RWPE2 (cell line): Measurements from ENCODE around the gene RTN4IP1.

ENCODE experiments used
- ATAC-seq: fragments of 200-7000 bp; cut with Tn5 transposase; 3 replicates; pipeline ENCODE4 v1.9.1; 2021; ENCODE audit warnings: low read depth
- DNase-seq: peaks from one replicate; pipeline ENCODE4 v3.0.0-alpha.2; 2020; ENCODE audit warnings: low spot score
- H3K27ac ChIP-seq: fragments of 450-650 bp; 2 replicates; pipeline ENCODE4 v1.5.1; 2017; ENCODE audit warnings: mild to moderate bottlenecking; ENCODE audit not compliant: poor library complexity, severe bottlenecking
- H3K27me3 ChIP-seq: fragments of 250-450 bp; sonication (Bioruptor Pico); 2 replicates; pipeline ENCODE4 v1.5.1; 2021; ENCODE audit warnings: mild to moderate bottlenecking, moderate library complexity; ENCODE audit not compliant: insufficient read depth, poor library complexity, severe bottlenecking
- H3K36me3 ChIP-seq: fragments of 250-450 bp; sonication (Bioruptor Pico); 2 replicates; pipeline ENCODE4 v1.5.1; 2020; ENCODE audit warnings: low read depth, mild to moderate bottlenecking, moderate library complexity
- H3K4me1 ChIP-seq: fragments of 250-450 bp; sonication (Bioruptor Pico); 2 replicates; pipeline ENCODE4 v1.5.1; 2021; ENCODE audit warnings: mild to moderate bottlenecking, moderate library complexity; ENCODE audit not compliant: insufficient read depth, poor library complexity, severe bottlenecking
- H3K4me3 ChIP-seq: fragments of 250-450 bp; sonication (Bioruptor Pico); 2 replicates; pipeline ENCODE4 v1.5.1; 2021; ENCODE audit warnings: mild to moderate bottlenecking, moderate library complexity; ENCODE audit not compliant: severe bottlenecking
- H3K9me3 ChIP-seq: fragments of 250-450 bp; sonication (Bioruptor Pico); 2 replicates; pipeline ENCODE4 v1.5.1; 2021; ENCODE audit warnings: mild to moderate bottlenecking, moderate library complexity; ENCODE audit not compliant: severe bottlenecking
- TF ChIP-seq, protein P1 (sequence below): fragments of 450-650 bp; IDR thresholded peaks from one replicate; pipeline ENCODE4 v1.5.1; 2017; ENCODE audit warnings: mild to moderate bottlenecking, moderate library complexity; ENCODE audit not compliant: poor library complexity, severe bottlenecking

The RTN4IP1 gene

DNA sequence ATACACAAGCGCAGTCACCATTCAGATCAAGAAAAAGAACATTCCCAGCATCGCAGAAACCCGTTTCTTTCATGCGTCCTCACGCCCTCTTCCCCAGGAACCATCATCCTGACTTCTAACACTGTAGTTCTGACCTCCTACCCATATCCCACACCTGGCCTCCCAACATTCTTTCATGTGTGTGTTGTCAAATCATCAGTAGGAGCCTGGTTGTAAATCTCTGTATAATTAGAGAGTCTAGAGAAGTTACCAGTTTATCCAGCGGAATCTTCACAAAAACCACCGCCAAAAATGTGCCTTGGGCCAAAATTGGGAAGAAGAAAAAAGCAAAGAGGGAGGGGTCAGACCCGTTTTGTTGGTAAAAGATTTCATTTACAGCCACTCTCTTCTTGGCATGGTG, 91.6 kb downstream of the RTN4IP1 start:
- no peak for DNase-seq
- Histone ChIP-seq H3K27me3 (no peaks in the 10 kb centered on the region), H3K36me3 (peaks cover 92% of the 10 kb centered on the region), H3K4me3 (no peak overlapping the region), H3K27ac (no peak overlapping the region), H3K4me1 (peaks cover 36% of the 10 kb centered on the region), H3K9me3 (no peaks in the 10 kb centered on the region)
- TF ChIP-seq, protein P1, sequence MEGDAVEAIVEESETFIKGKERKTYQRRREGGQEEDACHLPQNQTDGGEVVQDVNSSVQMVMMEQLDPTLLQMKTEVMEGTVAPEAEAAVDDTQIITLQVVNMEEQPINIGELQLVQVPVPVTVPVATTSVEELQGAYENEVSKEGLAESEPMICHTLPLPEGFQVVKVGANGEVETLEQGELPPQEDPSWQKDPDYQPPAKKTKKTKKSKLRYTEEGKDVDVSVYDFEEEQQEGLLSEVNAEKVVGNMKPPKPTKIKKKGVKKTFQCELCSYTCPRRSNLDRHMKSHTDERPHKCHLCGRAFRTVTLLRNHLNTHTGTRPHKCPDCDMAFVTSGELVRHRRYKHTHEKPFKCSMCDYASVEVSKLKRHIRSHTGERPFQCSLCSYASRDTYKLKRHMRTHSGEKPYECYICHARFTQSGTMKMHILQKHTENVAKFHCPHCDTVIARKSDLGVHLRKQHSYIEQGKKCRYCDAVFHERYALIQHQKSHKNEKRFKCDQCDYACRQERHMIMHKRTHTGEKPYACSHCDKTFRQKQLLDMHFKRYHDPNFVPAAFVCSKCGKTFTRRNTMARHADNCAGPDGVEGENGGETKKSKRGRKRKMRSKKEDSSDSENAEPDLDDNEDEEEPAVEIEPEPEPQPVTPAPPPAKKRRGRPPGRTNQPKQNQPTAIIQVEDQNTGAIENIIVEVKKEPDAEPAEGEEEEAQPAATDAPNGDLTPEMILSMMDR, result no peak
- no peak for ATAC-seq

DNA sequence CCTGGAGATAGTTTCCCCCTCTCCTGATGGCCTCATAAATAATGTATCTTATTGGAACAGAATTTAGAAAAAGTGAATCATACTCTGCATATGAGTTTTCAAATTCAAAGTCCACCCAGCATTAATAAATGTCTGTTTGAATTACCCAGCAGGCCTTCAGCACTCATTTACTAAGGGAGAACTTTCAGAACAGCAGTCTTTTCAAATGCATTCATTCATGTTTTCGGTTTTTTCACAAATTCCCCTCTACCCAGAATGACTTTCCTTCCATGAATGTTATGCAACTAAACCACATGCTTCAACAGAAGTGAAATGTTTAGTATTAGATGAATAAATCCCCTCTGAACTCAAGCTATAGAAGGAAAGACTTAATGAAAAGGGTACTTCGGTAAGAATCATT, 92.4 kb downstream of the RTN4IP1 start:
- H3K36me3 ChIP-seq, result peaks cover 95% of the 10 kb centered on the region
- peaks cover 40% of the 10 kb centered on the region for H3K4me1 ChIP-seq
- no peak for ATAC-seq
- no peak for DNase-seq
- TF ChIP-seq, protein P1, result no peak
- H3K27me3 ChIP-seq, result no peaks in the 10 kb centered on the region
- H3K27ac ChIP-seq, result no peak overlapping the region
- no peak overlapping the region for H3K4me3 ChIP-seq
- no peaks in the 10 kb centered on the region for H3K9me3 ChIP-seq

- no peak for DNase-seq
- TF ChIP-seq, protein P1, result no peak
- no peaks in the 10 kb centered on the region for H3K9me3 ChIP-seq
- no peak overlapping the region for H3K27ac ChIP-seq
- H3K36me3 ChIP-seq, result peaks cover 95% of the 10 kb centered on the region
- H3K27me3 ChIP-seq, result no peaks in the 10 kb centered on the region
- no peak overlapping the region for H3K4me3 ChIP-seq
- no peak for ATAC-seq
- peaks cover 40% of the 10 kb centered on the region for H3K4me1 ChIP-seq
Measured at GRCh38 chr6:106536357-106536756, 92.9 kb downstream of the RTN4IP1 start.

GRCh38 chr6:106535012-106535411, 94.3 kb downstream of the RTN4IP1 start:
- Histone ChIP-seq H3K4me3 (no peak overlapping the region), H3K36me3 (peaks cover 96% of the 10 kb centered on the region), H3K4me1 (peaks cover 42% of the 10 kb centered on the region), H3K9me3 (no peaks in the 10 kb centered on the region), H3K27ac (peak overlapping the region; percentile 99), H3K27me3 (no peaks in the 10 kb centered on the region)
- no peak for DNase-seq
- ATAC-seq, result no peak
- TF ChIP-seq, protein P1, result no peak

DNA sequence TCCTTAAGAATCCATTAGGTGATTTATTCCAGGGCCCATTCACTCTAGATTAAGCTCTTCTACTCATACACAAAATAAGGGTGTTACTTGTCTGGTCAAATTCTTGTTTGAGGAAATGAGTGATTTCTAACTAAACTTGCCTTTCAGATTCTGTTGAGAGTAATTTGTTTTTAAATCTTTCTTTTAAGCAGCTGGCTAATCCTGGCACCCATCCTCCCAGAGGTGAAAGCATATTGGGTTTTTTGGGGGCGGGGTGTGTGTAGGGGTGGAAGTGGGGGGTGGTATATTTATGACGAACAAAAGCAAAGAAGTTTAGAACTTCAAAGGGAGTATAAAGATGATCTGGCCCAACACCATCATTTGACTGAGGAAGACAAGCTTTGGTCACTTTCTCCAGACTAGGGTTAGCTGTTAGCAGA, 94.7 kb downstream of the RTN4IP1 start:
- TF ChIP-seq, protein P1, result no peak
- ATAC-seq (peak; percentile 35; the same call in 1 of the 3 replicates), DNase-seq (no peak)
- H3K27ac ChIP-seq, result peak overlapping the region; percentile 99
- peaks cover 45% of the 10 kb centered on the region for H3K4me1 ChIP-seq
- H3K9me3 ChIP-seq, result no peaks in the 10 kb centered on the region
- H3K27me3 ChIP-seq, result no peaks in the 10 kb centered on the region
- H3K36me3 ChIP-seq, result peaks cover 96% of the 10 kb centered on the region
- no peak overlapping the region for H3K4me3 ChIP-seq
